BE2C (cell line): ENCODE measurements around the gene KRT71.
"Not testable (repeated sequence)": the region's sequence is repeated elsewhere in the genome, so short reads cannot be mapped to it uniquely, and the experiment has no call there.

Experiments used
- DNase-seq: peaks from one replicate; pipeline ENCODE4 v3.0.0-alpha.2; 2020
- H3K27me3 ChIP-seq: fragments of 250-450 bp; sonication (Bioruptor Pico); 2 replicates; pipeline ENCODE4 v1.5.1; 2020; ENCODE audit warnings: mild to moderate bottlenecking
- H3K36me3 ChIP-seq: fragments of 250-450 bp; sonication (Bioruptor Pico); 2 replicates; pipeline ENCODE4 v1.5.1; 2020; ENCODE audit warnings: mild to moderate bottlenecking
- H3K4me1 ChIP-seq: fragments of 250-450 bp; sonication (Bioruptor Pico); 2 replicates; pipeline ENCODE4 v1.5.1; 2020
- H3K4me3 ChIP-seq: 2 replicates; pipeline ENCODE4 v1.5.1; 2011; ENCODE audit warnings: low read depth, low read length
- H3K9me3 ChIP-seq: fragments of 250-450 bp; sonication (Bioruptor Pico); 2 replicates; pipeline ENCODE4 v1.5.1; 2020
- CTCF ChIP-seq: IDR thresholded peaks from 2 replicates; pipeline ENCODE4 v1.5.1; 2012; ENCODE audit warnings: mild to moderate bottlenecking, low read depth, low read length

Gene KRT71

DNA sequence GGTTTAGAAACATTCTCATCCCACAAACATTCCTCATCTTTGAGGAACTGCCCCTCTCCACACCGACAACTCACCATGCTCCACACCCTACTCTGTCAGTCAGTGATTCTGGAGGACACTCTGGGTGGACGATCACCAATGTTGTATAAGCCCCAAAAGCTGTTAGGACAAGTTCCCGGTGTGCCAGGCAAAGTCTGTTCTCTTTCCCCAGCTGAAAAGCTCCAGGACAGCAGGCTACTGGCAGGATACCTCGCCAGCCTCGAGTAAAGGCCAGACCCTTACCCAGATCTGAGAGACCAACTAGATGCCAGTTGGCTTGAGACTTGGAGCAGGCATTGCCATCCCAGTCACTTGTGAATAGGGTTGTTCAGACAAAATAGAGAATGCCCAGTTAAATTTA, 44.7 kb downstream of the KRT71 start:
- H3K4me3 ChIP-seq, result no peak overlapping the region
- no peak for TF ChIP-seq CTCF
- no peaks in the 10 kb centered on the region for H3K36me3 ChIP-seq
- H3K4me1 ChIP-seq, result no peaks in the 10 kb centered on the region
- H3K9me3 ChIP-seq, result no peaks in the 10 kb centered on the region
- peaks cover 7% of the 10 kb centered on the region for H3K27me3 ChIP-seq
- no peak for DNase-seq

DNA sequence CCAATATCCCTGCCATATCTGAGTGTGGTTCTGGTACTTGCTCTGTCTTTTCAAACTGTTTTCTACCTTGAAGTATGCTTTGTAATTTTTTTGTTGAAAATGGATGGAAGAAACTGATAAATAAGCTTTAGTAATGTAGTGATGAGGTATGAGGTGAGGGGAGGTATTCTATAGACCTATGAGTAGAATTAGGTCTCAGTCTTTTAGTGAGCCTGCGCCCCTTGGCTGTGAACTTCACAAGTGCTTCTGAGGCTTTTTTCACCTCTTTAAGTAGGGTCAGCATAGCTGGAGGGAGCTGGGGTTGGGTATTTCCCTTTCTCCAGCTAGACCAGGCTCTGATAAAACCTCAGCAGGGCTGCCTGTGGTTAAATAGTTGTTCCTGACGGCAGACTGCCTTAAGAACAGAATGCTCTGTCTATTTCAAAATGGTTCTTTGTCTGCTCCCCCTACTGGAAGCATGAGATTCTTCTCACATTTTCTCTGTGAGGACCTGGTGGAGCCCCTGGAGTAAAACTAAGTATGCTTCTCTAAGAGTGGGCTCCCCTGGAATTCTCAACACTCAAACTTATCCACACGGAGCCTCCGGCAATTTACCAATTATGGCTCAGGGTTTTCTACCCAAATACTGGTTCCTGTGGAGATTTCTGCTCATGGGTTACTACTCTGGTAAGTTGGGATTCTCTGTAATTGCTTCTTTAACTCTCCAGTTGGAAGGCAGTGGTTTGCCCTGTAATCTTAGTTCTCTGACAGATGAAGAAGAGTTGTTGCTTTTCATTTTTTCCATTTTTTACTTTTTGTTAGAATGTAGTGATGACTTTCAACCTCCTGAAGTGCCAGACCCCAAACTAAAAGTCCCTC, 45.9 kb downstream of the KRT71 start:
- H3K4me3 ChIP-seq, result no peak overlapping the region
- peak; percentile 60 for TF ChIP-seq CTCF
- H3K36me3 ChIP-seq, result no peaks in the 10 kb centered on the region
- no peaks in the 10 kb centered on the region for H3K4me1 ChIP-seq
- DNase-seq, result no peak
- peaks cover 4% of the 10 kb centered on the region for H3K27me3 ChIP-seq
- no peaks in the 10 kb centered on the region for H3K9me3 ChIP-seq

- no peak for TF ChIP-seq CTCF
- DNase-seq, result no peak
- no peaks in the 10 kb centered on the region for H3K4me1 ChIP-seq
- H3K9me3 ChIP-seq, result no peaks in the 10 kb centered on the region
- H3K36me3 ChIP-seq, result no peaks in the 10 kb centered on the region
- H3K27me3 ChIP-seq, result peaks cover 17% of the 10 kb centered on the region
- H3K4me3 ChIP-seq, result no peak overlapping the region
These were observed 50.1 kb downstream of the KRT71 start for GRCh38 chr12:52502877-52503276.

GRCh38 chr12:52501490-52501889, 51.5 kb downstream of the KRT71 start:
- Histone ChIP-seq H3K4me1 (no peaks in the 10 kb centered on the region), H3K4me3 (no peak overlapping the region), H3K9me3 (no peaks in the 10 kb centered on the region), H3K36me3 (no peaks in the 10 kb centered on the region), H3K27me3 (peaks cover 26% of the 10 kb centered on the region)
- no peak for DNase-seq
- no peak for TF ChIP-seq CTCF

GRCh38 chr12:52500574-52500973, 52.4 kb downstream of the KRT71 start:
- DNase-seq, H3K4me3 ChIP-seq, H3K9me3 ChIP-seq, H3K4me1 ChIP-seq, H3K36me3 ChIP-seq: not testable (repeated sequence)
- peaks cover 28% of the 10 kb centered on the region for H3K27me3 ChIP-seq

- Histone ChIP-seq H3K4me3 (no peak overlapping the region), H3K36me3 (no peaks in the 10 kb centered on the region), H3K27me3 (peaks cover 34% of the 10 kb centered on the region), H3K4me1 (no peaks in the 10 kb centered on the region), H3K9me3 (no peaks in the 10 kb centered on the region)
- no peak for TF ChIP-seq CTCF
- no peak for DNase-seq
These were observed 53.0 kb downstream of the KRT71 start for GRCh38 chr12:52499806-52500560.
